GM21515 (cell line): ENCODE results near the gene FAM120C.

Source experiments
- ATAC-seq: cut with Tn5 transposase; IDR thresholded peaks from one replicate; pipeline ENCODE4 v1.9.1; 2021; ENCODE audit not compliant: unreplicated experiment

The FAM120C gene

DNA sequence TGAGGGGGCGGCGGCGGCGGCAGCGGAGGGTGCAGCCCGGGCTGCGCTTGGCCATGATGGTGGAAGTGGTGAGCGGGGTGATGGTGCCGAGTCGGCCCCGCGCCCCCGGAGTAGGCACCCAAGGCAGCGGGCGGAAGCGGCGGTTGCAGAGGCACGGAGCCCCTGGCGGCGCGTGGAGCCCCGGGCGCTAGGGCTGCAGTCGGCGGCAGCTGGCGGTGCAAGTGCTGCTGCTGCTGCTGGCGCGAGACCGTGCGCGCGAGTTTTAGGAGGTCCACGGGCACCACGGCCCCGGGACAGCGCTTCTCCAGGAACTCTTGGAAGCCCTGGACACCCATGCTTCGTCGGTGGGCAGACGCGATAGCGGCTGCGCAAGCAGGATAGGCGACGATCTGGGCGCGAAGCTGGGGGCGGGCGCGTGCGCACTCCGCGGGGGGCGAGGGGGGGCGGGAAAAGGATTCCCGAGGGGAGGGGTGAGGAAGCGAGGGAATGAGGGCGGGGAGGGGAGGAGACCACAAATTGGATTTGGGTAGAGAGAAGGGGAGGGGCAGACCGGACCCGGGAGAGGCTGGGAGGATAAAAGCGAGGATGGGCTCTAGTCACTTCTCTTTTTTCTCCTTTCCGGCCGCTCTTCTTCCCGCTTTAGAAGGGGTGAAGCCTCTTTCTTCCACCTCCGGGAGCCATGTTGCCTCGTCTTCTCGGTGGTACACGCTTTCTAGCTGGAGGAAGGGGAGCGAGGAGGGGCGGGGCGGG lies at the start of gene FAM120C:
FAM120C (minus strand) TSS at position 391 of the 750 bp plus-strand sequence; CDS start at position 335, 56 bp downstream.
- peak; percentile 38 for ATAC-seq

GRCh38 chrX:54230435-54231148 lies 47.5 kb upstream of the FAM120C start:
- no peak for ATAC-seq

GRCh38 chrX:54223581-54223980 lies 40.5 kb upstream of the FAM120C start:
- ATAC-seq = no peak

- no peak for ATAC-seq
Measured at GRCh38 chrX:54213603-54214002, 30.5 kb upstream of the FAM120C start.

DNA sequence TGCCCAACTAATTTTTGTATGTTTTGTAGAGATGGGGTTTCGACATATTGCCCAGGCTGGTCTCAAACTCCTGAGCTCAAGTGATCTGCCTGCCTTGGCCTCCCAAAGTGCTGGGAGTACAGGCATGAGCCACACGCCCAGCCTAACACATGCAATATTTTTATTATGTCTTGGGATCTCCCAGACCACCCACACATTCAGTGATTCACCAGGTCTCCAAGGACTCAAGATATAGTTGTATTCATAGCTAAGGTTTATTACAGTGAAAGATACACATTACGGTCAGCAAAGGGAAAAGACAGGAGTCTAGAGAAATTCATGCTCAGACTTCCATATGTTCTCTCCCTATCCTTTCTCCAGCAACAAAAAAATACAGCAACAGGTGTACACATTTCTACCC lies 25.5 kb upstream of the FAM120C start:
- no peak for ATAC-seq

- no peak for ATAC-seq
Measured at GRCh38 chrX:54198262-54198661, 15.2 kb upstream of the FAM120C start.

DNA sequence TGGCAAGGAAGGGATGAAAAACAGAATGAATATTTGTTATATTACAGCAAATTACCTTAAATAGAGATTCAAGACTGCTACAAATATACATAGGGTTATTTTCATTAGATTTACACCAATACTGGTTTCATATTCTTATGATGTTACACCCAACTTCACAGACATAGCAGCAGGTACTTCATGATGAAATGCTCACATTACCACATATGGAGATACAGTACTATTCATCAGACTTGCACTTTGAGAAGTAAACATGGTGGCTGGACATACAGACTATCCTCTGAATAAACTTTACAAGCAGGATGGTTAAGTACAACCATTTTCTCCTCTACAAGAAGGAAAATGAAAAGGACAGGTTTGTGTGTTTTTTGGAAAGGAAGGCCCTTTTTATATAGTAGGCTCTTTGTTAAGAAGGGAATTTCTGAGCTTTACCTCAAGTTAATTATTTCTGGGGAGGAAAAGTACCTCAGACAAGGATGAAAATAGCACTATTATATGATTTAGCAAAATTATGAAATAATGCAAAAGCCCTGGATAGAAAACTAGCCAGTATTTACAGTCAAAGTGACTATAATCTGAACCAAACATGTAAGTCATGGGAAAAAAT lies 12.0 kb upstream of the FAM120C start:
- ATAC-seq = no peak

DNA sequence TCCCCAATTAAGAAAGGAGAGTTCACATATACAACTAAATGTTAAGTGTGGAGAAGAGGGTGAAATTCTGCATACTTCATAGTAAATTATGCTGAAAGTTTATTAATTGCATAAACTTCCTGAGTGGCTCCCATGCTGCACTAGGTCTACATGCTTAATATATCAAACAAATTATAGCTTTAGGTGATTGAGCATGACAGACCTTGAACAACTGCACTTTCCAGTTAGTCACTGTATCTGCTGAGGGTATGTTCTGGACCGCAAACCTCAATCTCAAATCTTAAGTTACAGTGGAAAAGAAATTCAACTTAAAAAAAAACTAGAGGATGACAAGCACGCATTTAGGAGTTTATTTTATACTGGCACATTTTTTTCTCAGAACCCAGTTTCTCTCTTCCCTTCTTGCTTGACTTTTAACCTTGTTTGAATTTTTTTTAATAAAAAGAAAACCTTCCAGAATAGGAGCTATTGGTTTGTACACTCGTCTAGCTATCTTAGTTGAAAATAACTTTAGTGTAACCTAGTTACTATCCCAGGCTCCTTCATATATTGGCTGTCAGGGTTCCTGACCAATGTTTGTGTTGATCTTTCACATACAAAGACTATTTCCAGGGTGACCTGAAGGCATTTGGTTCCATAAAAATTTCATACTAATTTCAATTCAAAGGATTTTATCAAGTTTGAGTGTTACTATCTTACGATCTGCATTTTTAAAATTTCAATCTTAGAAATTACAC lies 10.2 kb upstream of the FAM120C start:
- no peak for ATAC-seq

DNA sequence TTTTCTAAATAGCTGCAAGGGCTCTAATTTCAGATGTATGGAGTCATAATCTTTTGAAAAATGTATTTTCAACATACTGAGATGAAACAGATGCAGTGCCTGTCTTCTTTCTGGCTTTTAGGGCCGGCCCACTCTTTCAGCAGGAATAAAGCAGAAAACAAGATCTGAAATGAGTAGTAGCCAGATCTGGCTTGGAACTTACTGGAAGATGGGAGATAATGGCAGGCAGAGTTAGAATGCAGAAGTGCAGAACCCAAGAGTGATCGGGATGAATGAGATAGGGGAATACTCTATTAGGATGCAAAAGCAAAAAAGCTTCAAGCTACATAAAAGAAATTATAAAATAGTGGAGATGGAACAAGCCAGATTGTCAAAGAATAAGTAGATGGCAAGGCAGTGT lies 1.4 kb upstream of the FAM120C start:
- ATAC-seq = no peak

DNA sequence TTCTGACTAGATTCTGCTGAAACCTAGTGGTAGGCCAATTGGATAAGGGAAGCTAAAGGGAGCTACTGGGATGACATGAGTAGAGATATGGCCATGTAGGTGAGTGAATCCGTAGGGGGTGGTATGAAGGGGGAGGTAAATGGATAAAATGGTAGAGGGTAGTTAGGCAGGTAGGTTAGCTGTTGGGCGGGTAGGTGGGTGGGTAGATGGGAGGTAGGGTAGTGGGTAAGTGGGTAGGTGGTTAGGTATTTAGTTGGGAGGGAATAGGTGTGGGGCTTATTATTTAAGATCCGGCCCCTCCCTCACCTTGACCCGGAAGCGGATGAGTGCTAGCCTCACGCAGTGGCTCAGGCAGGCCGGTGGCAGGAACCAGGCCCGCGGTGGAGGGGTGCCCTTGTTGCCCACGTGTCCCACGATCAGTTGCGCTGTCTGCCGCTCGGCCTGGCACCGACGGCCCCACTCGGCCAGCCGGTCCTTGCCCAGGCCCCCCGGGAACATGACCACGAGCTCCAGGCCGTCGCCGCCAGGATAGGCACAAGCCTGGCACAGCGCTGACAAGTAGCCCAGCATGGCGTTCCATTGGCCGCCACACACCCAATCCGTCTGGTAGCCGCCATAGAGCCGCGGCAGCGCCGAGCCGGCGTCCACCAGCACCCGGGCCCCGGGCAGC lies 725 bp downstream of the FAM120C start:
- ATAC-seq = peak; percentile 60

GRCh38 chrX:54181202-54181953 lies 1.7 kb downstream of the FAM120C start:
- ATAC-seq = no peak

DNA sequence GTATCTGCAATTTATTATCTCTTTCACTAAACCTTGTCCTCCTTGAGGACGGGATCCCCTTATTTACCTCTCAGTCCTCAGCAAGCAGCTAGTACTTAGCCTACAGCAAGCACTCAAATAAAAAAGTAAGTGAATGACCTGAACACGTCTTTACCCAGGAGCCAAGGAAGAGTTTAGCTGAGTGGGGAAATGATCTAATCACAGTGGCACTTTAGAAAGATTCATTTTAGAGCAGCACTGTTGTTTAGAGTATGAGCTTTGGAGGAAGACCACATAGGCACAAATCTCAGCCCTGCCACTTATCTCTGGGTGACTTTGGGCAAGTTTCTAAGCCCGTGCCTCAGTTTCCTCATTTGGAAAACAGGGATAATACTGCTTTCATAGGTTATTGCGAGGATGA lies 2.7 kb downstream of the FAM120C start:
- ATAC-seq = no peak

- no peak for ATAC-seq
Measured at GRCh38 chrX:54178100-54178940, 4.7 kb downstream of the FAM120C start.

GRCh38 chrX:54177306-54177705 lies 5.7 kb downstream of the FAM120C start:
- no peak for ATAC-seq

DNA sequence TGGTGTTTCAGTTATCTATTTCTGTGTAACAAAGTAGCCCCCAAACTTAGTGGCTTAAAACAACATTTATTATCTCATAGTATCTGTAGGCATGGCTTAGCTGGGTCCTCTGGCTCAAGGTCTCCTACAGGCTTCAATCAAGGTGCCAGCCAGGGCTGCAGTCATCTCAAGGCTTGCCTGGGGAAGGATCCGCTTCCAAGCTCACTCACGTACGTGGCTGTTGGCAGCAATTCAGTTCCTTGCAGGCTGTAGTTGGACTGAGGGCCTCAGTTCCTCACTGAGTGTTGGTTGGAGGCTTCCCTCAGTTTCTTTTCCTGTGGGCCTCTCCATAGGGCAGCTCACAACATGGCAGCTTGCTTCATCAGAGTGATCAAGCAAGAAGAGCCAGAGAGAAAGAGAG lies 9.3 kb downstream of the FAM120C start:
- no peak for ATAC-seq

- ATAC-seq = no peak
Measured at GRCh38 chrX:54172455-54172854, 10.6 kb downstream of the FAM120C start.

GRCh38 chrX:54171527-54172250 lies 11.4 kb downstream of the FAM120C start:
- ATAC-seq = no peak

DNA sequence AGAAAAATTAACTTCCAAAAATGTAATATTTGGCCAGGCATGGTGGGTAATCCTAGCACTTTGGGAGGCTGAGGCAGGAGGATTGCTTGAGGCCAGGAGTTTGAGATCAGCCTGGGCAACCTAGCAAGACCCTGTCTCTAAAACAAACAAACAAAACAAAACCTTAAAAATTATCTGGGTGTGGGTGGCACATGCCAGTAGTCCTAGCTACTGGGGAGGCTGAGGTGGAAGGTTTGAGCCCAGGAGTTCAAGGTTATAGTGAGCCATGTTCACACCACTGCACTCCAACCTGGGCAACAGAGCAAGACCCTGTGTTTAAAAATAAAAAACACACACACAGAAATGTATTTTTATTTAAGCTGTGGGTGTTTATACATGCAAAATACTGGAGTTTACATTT lies 12.0 kb downstream of the FAM120C start:
- no peak for ATAC-seq

DNA sequence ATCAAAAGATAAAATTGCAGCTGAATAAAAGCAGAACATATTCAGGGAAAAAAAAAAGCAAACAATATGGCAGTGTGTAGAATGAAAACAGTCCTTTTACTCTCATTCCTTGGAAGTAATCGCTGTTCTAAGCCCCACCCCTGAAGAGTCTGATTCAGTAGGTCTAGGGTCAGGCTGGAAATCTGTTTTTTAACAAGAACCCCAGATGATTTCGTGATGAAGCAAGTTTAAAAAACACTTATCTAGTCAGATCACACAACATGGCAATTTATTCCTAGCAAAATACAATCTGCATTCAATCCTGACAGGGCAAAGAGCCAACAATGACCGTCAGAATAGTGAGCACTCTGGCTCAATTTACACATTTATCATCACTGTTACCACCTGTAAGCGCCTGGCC lies 16.1 kb downstream of the FAM120C start:
- ATAC-seq = no peak
